ENCODE results near the gene PLCB3. TPM values are rescaled to one million over a fixed set of nuclear protein-coding genes. Genes with fewer than 3 reads are reported as not detected.

Gene PLCB3
- total and polyA plus RNA-seq, 2 of the 13 experiments (the other 11 are each of a cell fraction or from before 2014, with no cell fraction given) = 7.5 to 13.8 TPM

DNA sequence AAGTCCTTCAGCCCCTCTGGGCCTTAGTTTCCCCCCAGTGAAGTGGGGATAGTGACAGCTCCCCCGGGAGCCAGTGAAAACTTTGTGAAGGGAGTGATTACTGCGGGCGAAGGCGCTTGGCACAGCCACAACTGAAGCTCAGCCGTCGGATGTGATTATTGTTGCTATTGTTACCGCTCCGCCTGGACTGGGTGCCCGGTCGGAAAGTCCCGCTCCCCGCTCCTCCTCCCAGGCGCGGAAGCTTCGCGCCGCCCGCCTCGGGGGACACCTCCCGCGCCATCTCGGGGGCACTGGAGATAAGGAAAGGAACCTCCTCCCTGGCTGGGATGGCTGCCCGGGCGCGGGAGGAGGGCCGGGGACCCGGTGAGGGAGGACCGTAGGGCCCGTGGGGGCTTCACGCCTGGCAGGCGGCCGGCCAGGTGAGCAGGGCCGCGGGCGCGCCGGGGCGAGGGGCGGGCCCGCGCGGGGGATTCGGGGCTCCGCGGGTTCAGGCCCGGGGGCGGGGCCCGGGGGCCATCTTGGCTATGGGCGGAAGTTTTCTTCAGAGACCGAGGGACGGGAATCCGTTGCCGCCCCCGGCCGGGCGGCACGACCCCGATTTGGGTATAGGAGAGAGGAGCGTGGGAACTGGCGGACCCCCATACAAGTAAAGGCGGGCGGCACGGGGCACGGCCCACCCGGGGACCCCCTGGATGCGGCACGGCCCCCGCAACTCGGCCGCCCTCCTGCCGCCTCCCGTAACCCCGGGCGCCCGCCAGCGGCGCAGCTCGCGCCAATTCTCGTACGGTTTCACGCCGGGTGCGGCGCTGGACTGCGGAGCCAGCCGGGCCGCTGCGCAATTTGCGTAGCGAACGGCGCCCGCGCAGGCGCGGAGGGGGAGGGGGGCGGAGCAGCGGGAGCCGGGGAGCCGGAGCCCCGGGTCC lies 33.9 kb downstream of the PLCB3 start, which contains the start of gene GPR137:
Gene GPR137, plus strand, starts transcription at position 887 of the 923 bp plus-strand sequence. CDS start 677 bp downstream, outside the sequence.
- H4K20me1 ChIP-seq (ENCODE audit: insufficient read depth, low read length) = no peaks in the 10 kb centered on the region
- no peaks in the 10 kb centered on the region for H3K36me3 ChIP-seq (replicated peaks in 1 of 2; ENCODE audit: control insufficient read depth in 1 of 2, insufficient read depth in 2 of 2, low read length in 2 of 2)
- H3K4me1 ChIP-seq (ENCODE audit: insufficient read depth, low read length) = peaks cover 28% of the 10 kb centered on the region; the same call in 1 of the 2 replicates
- WGBS (ENCODE audit: low lambda C conversion rate) = 4% methylated on average over 5 of the region's 102 CpGs
- peak within 1 kb of the TSS; percentile 79 for H3K27ac ChIP-seq (ENCODE audit: extremely low read length, insufficient read depth, low read length)
- in situ Hi-C loops (cut with HindIII; ENCODE audit: extremely low pct_ligation_motif_present, low pct_unique_long_range_greater_than_20kb) (no loop called here), intact Hi-C loops (cut with micrococcal nuclease; ENCODE audit: unreplicated experiment) (loop anchor here (2.0 kb wide), 1 partner anchor 14 kb away; no protein-coding TSS in a partner anchor)
- no peaks in the 10 kb centered on the region for H3K79me2 ChIP-seq (ENCODE audit: insufficient read depth, low read length)
- POLR2A ChIA-PET = interaction anchor here (0.7 to 4.6 kb wide), 8 partner anchors 14 to 100 kb away, joined by 3 to 48 read pairs (median 4); partner anchors contain the start of genes ESRRA, FKBP2, PRDX5 and STIP1
- peak within 1 kb of the TSS; percentile 97 for H3K4me2 ChIP-seq (ENCODE audit: low read depth, low read length)
- no peak for FAIRE-seq
- CTCF ChIA-PET (ENCODE audit: low intra/inter-chr PET ratio, low total read pairs) = no interaction called here
- H3K27me3 ChIP-seq (ENCODE audit: control insufficient read depth in 1 of 2, insufficient read depth in 2 of 2, low read length in 2 of 2) = peaks cover 0 to 2% of the 10 kb centered on the region in 2 experiments; a peak in 2 of 5 replicates
- DNase-seq (ENCODE audit: low spot score) = peak; percentile 50
- H3K4me3 ChIP-seq (replicated peaks in 1 of 3; ENCODE audit: insufficient read depth in 1 of 3, low read depth in 2 of 3, low read length in 3 of 3) = peak within 1 kb of the TSS; percentile 69 to 97 (median 83)
- H2AFZ ChIP-seq (ENCODE audit: low read length) = no peak within 1 kb of the TSS
- peak within 1 kb of the TSS; percentile 79 for H3K9ac ChIP-seq (ENCODE audit: insufficient read depth, low read depth, low read length)
- BruUV-seq (replicated peaks) = TSS peak; percentile 75
- no peaks in the 10 kb centered on the region for H3K9me3 ChIP-seq (ENCODE audit: low read length)
- peak; percentile 57 for ATAC-seq
- TF ChIP-seq RBFOX2 (IDR thresholded peaks at IDR 0.05; ENCODE audit: low read depth, low read length) = peak; percentile 86
- TF ChIP-seq ZNF235 (CRISPR knock-in tag; IDR thresholded peaks at IDR 0.05; ENCODE audit: borderline replicate concordance) = peak; percentile 61; the same call in 1 of the 2 replicates
- no peak for TF ChIP-seq GLI4 (CRISPR knock-in tag; IDR thresholded peaks at IDR 0.05; ENCODE audit: borderline replicate concordance)
- peak; percentile 2; the same call in 1 of the 2 replicates for TF ChIP-seq SP4 (CRISPR knock-in tag; IDR thresholded peaks at IDR 0.05)
- TF ChIP-seq PATZ1 (CRISPR knock-in tag; IDR thresholded peaks at IDR 0.05) = peak; percentile 48
- peak; percentile 100 for TF ChIP-seq AGO1 (IDR thresholded peaks at IDR 0.05; ENCODE audit: low read depth, low read length, poor library complexity, severe bottlenecking)
- no peak for TF ChIP-seq SP1 (IDR thresholded peaks at IDR 0.05)
- TF ChIP-seq SP1 (CRISPR knock-in tag; IDR thresholded peaks at IDR 0.05) = no peak
- TF ChIP-seq GABPA (IDR thresholded peaks at IDR 0.05; ENCODE audit: low read depth, low read length) = peak; percentile 45
- peak; percentile 70; the same call in 1 of the 2 replicates for TF ChIP-seq GABPA (CRISPR knock-in tag; IDR thresholded peaks at IDR 0.05; ENCODE audit: low read depth)
- TF ChIP-seq, protein P1, sequence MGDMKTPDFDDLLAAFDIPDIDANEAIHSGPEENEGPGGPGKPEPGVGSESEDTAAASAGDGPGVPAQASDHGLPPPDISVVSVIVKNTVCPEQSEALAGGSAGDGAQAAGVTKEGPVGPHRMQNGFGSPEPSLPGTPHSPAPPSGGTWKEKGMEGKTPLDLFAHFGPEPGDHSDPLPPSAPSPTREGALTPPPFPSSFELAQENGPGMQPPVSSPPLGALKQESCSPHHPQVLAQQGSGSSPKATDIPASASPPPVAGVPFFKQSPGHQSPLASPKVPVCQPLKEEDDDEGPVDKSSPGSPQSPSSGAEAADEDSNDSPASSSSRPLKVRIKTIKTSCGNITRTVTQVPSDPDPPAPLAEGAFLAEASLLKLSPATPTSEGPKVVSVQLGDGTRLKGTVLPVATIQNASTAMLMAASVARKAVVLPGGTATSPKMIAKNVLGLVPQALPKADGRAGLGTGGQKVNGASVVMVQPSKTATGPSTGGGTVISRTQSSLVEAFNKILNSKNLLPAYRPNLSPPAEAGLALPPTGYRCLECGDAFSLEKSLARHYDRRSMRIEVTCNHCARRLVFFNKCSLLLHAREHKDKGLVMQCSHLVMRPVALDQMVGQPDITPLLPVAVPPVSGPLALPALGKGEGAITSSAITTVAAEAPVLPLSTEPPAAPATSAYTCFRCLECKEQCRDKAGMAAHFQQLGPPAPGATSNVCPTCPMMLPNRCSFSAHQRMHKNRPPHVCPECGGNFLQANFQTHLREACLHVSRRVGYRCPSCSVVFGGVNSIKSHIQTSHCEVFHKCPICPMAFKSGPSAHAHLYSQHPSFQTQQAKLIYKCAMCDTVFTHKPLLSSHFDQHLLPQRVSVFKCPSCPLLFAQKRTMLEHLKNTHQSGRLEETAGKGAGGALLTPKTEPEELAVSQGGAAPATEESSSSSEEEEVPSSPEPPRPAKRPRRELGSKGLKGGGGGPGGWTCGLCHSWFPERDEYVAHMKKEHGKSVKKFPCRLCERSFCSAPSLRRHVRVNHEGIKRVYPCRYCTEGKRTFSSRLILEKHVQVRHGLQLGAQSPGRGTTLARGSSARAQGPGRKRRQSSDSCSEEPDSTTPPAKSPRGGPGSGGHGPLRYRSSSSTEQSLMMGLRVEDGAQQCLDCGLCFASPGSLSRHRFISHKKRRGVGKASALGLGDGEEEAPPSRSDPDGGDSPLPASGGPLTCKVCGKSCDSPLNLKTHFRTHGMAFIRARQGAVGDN (CRISPR knock-in tag; IDR thresholded peaks at IDR 0.05) = peak; percentile 24; the same call in 1 of the 2 replicates
- TF ChIP-seq NFE2L2 (IDR thresholded peaks at IDR 0.05; ENCODE audit: low read length) = no peak
- TF ChIP-seq ZSCAN31 (CRISPR knock-in tag; IDR thresholded peaks at IDR 0.05; ENCODE audit: low read depth) = peak; percentile 64; the same call in 1 of the 2 replicates
- TF ChIP-seq RFX1 (IDR thresholded peaks at IDR 0.05) = peak; percentile 74
- TF ChIP-seq IKZF5 (CRISPR knock-in tag; IDR thresholded peaks at IDR 0.05) = peak; percentile 21; the same call in 1 of the 2 replicates
- no peak for TF ChIP-seq SMC3 (IDR thresholded peaks at IDR 0.05; ENCODE audit: low read length)
